Heart right ventricle (tissue), 16 donors: ENCODE measurements around the gene DPP9. TPM values are rescaled to one million over a fixed set of nuclear protein-coding genes. Genes with fewer than 3 reads are reported as not detected.

Source experiments
- ATAC-seq, 8 donors: fragments of 200-7000 bp; cut with Tn5 transposase; one replicate each; pipeline ENCODE4 v1.9.1; 2020; ENCODE audit warnings: mild to moderate bottlenecking in 8 of 8, moderate library complexity in 8 of 8, moderate number of reproducible peaks in 1 of 8
- DNase-seq, 2 donors: peaks; one replicate each; pipeline ENCODE4 v3.0.0-alpha.2; 2020
- H3K27ac ChIP-seq, 10 donors: fragments of 200-600 bp; sonication (generic) in 2 of 10; one replicate each; pipeline versions ENCODE4 v1.5.0 to v1.8.0; 2020 to 2022; ENCODE audit warnings: mild to moderate bottlenecking in 3 of 10
- H3K27me3 ChIP-seq, 7 donors: fragments of 200-600 bp; one replicate each; pipeline ENCODE4 v1.8.0; 2021 to 2022; ENCODE audit warnings: mild to moderate bottlenecking in 2 of 7
- H3K36me3 ChIP-seq, 9 donors: fragments of 200-600 bp; sonication (generic) in 1 of 9; one replicate each; pipeline versions ENCODE4 v1.5.0 to v1.8.0; 2020 to 2022; ENCODE audit warnings: mild to moderate bottlenecking in 2 of 9
- H3K4me1 ChIP-seq, 9 donors: fragments of 200-600 bp; sonication (generic) in 1 of 9; one replicate each; pipeline versions ENCODE4 v1.5.0 to v1.8.0; 2020 to 2022; ENCODE audit warnings: mild to moderate bottlenecking in 4 of 9
- H3K4me3 ChIP-seq, 10 donors: fragments of 200-600 bp; sonication (generic) in 2 of 10; one replicate each; pipeline versions ENCODE4 v1.5.0 to v1.8.0; 2020 to 2022; ENCODE audit warnings: mild to moderate bottlenecking in 7 of 10, moderate library complexity in 2 of 10
- H3K9me3 ChIP-seq, 11 donors: fragments of 200-600 bp in 10 of 11; sonication (generic) in 2 of 11; one replicate each; pipeline versions ENCODE4 v1.5.0 to v1.8.0; 2013 to 2022; ENCODE audit warnings: mild to moderate bottlenecking in 2 of 11, control low read depth in 1 of 11, moderate library complexity in 1 of 11
- WGBS, 2 donors: extraction: QIAGEN DNeasy Blood & Tissue Kit; methylation state at CpG; one replicate each; pipeline ENCODE4 v1.1.7; 2013; ENCODE audit warnings: inconsistent platforms in 1 of 2; 5-methylcytosine and 5-hydroxymethylcytosine counted together
- intact Hi-C, 10 donors: fragments of 100-400 bp; cut with DNase I; formaldehyde crosslinking; loops; one replicate each; pipeline versions ENCODE4 v1.11.1 to v1.14.2; 2022
- polyA plus RNA-seq, 2 donors: library from polyadenylated mRNA; stranded (reverse); fragments of 200-250 nt; gene quantifications; one replicate each; pipeline ENCODE4 v1.2.3, GENCODE V29; 2013
- total RNA-seq, 10 donors: library from RNA; stranded (reverse); fragmentation: NEBNext Ultra II Directional in 3 of 10; extraction: Animal tissue kit (Norgen Biotek cat#: 25700) in 3 of 10; gene quantifications; one replicate each; pipeline versions ENCODE4 v1.2.1 to v1.2.4, GENCODE V29; 2021 to 2023
- TF ChIP-seq, protein P1 (sequence below), 9 donors: fragments of 200-600 bp; sonication (generic) in 2 of 9; IDR thresholded peaks; one replicate each; pipeline versions ENCODE4 v1.5.0 to v1.8.0; 2021 to 2022; ENCODE audit warnings: antibody characterized with exemption in 9 of 9, mild to moderate bottlenecking in 5 of 9, moderate library complexity in 1 of 9
- donor health status: Arrhythmogenic right ventricular cardiomyopathy.
- donor health status: ischemic (EF 13 %, LVEDD 7.1; RV severe dilation, severe dysfunction).
- donor health status: healthy with polysubstance abuse.
- donor health status: DM: no; HTN: yes; CAD: no.
- donor health status: DM: no; HTN: no; CAD: no.
- donor health status: ischemic (EF 25% LVEDD 6.9; RV normal size, moderate dysfunction).
- donor health status: ischemic (EF 25% LVEDD 5.7; RV mildly dilated, moderate dysfunction).
- donor health status: healthy.
- donor health status: DM: yes; HTN: yes; CAD: no.
- donor health status: Ischemic cardiomyopathy.
- donor health status: ischemic (EF 35%, LVEDD 5.7; RV mildly dilated, moderate dysfunction).
- donor health status: nonischemic (EF 11% LVEDD 7.7; RV severe dilation, severe dysfunction).
- donor health status: DM: yes; HTN: yes; CAD: no.
- donor health status: PGD.
- donor health status: ischemic (EF 29% LVEDD 5.4; RV normal size, mild dysfunction).
- donor health status: nonischemic (EF 23%, LVEDD 6.1; RV moderate dilation, normal function).

DPP9 gene
- total and polyA plus RNA-seq, 12 donors: 34.0 to 52.2 (median 43.2) TPM

DNA sequence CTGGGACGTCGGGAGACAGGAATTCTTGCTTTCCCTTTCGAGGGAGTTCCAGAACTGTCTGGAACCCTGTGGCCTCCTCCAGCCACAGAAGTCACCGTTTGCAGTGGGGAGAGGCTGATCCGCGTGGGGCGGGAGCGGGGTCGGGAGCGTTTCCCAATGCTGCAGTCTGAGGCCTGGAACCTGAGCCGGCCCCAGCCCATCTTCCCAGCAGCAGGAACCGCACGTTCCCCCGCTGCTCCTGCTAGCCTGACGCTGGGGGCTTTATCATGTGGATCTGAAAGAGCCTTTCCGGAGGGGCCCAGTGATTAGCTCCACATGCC, 13.4 kb downstream of the DPP9 start:
- Histone ChIP-seq H3K27ac (peak overlapping the region in 9 of 10 donors; percentile 15 to 88 (median 68)), H3K9me3 (no peaks in the 10 kb centered on the region), H3K27me3 (no peaks in the 10 kb centered on the region), H3K4me1 (peaks cover 17 to 74% (median 58%) of the 10 kb centered on the region in 9 donors), H3K36me3 (peaks cover 0 to 85% (median 33%) of the 10 kb centered on the region in 9 donors), H3K4me3 (no peak overlapping the region)
- DNase-seq (no peak), ATAC-seq (no peak)
- TF ChIP-seq, protein P1, sequence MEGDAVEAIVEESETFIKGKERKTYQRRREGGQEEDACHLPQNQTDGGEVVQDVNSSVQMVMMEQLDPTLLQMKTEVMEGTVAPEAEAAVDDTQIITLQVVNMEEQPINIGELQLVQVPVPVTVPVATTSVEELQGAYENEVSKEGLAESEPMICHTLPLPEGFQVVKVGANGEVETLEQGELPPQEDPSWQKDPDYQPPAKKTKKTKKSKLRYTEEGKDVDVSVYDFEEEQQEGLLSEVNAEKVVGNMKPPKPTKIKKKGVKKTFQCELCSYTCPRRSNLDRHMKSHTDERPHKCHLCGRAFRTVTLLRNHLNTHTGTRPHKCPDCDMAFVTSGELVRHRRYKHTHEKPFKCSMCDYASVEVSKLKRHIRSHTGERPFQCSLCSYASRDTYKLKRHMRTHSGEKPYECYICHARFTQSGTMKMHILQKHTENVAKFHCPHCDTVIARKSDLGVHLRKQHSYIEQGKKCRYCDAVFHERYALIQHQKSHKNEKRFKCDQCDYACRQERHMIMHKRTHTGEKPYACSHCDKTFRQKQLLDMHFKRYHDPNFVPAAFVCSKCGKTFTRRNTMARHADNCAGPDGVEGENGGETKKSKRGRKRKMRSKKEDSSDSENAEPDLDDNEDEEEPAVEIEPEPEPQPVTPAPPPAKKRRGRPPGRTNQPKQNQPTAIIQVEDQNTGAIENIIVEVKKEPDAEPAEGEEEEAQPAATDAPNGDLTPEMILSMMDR (IDR thresholded peaks at IDR 0.05): no peak
- intact Hi-C loops: no loop called here
- 86 to 92% methylated on average over 15 to 16 of the region's 16 CpGs for WGBS, 2 donors

DNA sequence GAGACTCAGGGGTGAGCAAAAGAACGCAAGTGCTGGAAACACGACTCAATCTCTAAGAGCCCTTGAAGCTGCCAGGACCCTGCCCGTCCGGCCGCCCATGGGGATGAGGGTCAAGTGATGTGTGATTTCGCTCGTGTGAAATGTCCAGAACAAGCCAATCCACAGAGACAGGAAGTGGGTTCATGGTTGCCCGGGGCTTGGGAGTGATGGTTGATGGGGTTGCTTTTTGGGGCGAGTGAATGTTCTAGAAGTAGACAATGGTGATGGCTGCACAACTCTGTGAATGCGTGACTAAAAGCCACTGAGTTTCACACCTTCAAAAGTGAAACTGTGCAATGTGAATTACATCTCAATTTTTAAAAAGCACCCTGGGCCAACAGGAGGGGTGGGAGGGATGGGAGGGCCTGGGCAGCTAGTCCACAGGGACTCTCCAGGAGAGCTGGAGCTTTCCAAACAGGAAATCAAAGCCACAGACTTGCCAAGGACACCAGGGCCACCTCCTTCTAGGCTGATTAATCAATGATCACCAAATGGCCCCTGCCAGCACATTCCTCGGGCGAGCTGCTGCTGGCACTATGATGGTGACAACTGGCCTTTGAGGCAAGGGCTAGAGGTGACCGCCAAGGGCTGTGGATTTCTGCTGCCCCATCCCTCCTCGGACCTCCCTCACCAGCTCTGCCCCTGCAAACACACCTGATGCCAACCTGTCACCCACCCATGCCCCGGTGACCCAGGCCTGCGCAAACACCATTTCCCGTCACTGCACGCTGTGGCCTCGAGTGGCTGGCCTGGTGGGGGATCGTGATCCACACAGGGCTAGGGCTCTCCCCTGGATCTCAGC, 14.0 kb downstream of the DPP9 start:
- Histone ChIP-seq H3K4me3 (no peak overlapping the region), H3K27me3 (no peaks in the 10 kb centered on the region), H3K36me3 (peaks cover 0 to 85% (median 33%) of the 10 kb centered on the region in 9 donors), H3K9me3 (no peaks in the 10 kb centered on the region), H3K27ac (peak overlapping the region in 9 of 10 donors; percentile 15 to 88 (median 68)), H3K4me1 (peaks cover 17 to 68% (median 57%) of the 10 kb centered on the region in 9 donors)
- WGBS, 2 donors: 78 to 83% methylated on average over 20 of the region's 20 CpGs
- no peak for DNase-seq
- intact Hi-C loops: no loop called here
- TF ChIP-seq, protein P1 (IDR thresholded peaks at IDR 0.05): no peak
- peak in 3 of 8 donors; percentile 1 to 27 (median 14) for ATAC-seq

DNA sequence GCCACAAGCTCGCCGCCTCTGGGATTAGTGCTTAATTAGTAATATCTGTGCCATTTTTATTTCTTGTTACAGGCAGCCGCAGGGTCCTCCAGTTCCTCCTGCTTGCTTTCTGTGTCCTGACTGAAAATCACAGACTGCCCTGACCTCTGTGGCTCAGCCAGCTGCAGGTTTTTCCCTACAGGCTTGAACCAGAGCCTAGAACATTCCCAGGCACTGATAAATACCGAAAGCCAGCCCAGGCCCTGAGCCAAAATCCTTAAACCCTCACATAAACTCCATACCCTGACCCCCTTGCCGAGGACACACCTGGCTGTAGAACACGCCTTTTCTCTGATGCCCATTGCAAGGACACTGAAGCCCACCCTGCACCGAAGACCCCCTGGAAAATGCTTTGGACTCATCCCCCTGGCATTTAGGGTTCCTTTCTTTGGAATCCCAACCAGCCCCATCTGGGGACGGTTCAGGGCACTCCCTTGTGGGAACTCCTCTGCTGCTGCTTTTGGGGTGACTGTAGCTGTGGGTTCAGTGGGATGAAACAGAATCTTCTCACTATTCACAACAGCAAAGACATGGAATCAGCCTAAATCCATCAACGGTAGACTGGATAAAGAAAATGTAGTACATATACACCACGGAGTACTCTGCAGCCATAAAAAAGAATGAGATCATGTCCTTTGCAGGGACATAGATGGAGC, 15.5 kb downstream of the DPP9 start:
- DNase-seq (peak; percentile 48 to 61), ATAC-seq (peak; percentile 54 to 87 (median 66))
- Histone ChIP-seq H3K9me3 (no peaks in the 10 kb centered on the region), H3K36me3 (peaks cover 2 to 85% (median 42%) of the 10 kb centered on the region in 9 donors), H3K4me1 (peaks cover 13 to 54% (median 44%) of the 10 kb centered on the region in 9 donors), H3K4me3 (no peak overlapping the region), H3K27me3 (no peaks in the 10 kb centered on the region), H3K27ac (peak overlapping the region; percentile 15 to 88 (median 73))
- intact Hi-C loops: no loop called here
- TF ChIP-seq, protein P1 (IDR thresholded peaks at IDR 0.05): no peak
- WGBS, 2 donors: 61 to 70% methylated on average over 10 of the region's 10 CpGs

DNA sequence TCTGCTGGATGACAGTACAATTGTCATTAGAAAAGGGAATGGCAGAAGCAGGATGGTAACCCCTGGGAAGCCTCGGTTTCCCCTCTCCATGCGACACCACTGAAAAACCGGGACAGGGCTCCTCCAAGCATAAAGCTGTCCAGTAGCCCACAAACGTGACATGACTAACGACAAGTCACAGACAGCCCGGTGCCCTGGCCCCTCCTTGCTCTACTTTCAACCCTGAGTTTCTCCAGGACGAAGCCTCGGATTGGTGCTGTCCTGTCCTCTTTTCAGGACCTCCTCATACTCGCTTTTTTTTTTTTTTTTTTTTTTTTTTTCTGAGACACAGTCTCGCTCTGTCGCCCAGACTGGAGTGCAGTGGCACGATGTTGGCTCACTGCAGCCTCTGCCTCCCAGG, 16.3 kb downstream of the DPP9 start:
- TF ChIP-seq, protein P1 (IDR thresholded peaks at IDR 0.05): no peak
- Histone ChIP-seq H3K27ac (peak overlapping the region; percentile 15 to 88 (median 73)), H3K36me3 (peaks cover 3 to 85% (median 37%) of the 10 kb centered on the region in 9 donors), H3K9me3 (no peaks in the 10 kb centered on the region), H3K27me3 (no peaks in the 10 kb centered on the region), H3K4me1 (peaks cover 10 to 49% (median 37%) of the 10 kb centered on the region in 9 donors), H3K4me3 (no peak overlapping the region)
- ATAC-seq: peak in 4 of 8 donors; percentile 21 to 52 (median 40)
- no peak for DNase-seq
- WGBS, 2 donors: 68% methylated on average over 12 of the region's 12 CpGs
- intact Hi-C loops: no loop called here
